Measurements from ENCODE around the gene GLRA2. TPM values are rescaled to one million over a fixed set of nuclear protein-coding genes. Genes with fewer than 3 reads are reported as not detected.

The GLRA2 gene
- total and polyA plus RNA-seq, 10 of the 15 experiments (the other 5 are each of a cell fraction or from before 2014, with no cell fraction given) = 0.01 TPM; not detected in 9

GRCh38 chrX:14581081-14581480, 51.7 kb downstream of the GLRA2 start:
- no TSS peak for BruUV-seq (replicated peaks)
- no peak for TF ChIP-seq ETV6 (conservative IDR thresholded peaks at IDR 0.05 in 1 of 2, IDR thresholded peaks at IDR 0.05 in 1 of 2; ENCODE audit: borderline replicate concordance in 1 of 2, low read depth in 1 of 2)
- no peak for TF ChIP-seq ZNF217 (IDR thresholded peaks at IDR 0.05)
- no peak for TF ChIP-seq TARDBP (IDR thresholded peaks at IDR 0.05; ENCODE audit: borderline replicate concordance)
- TF ChIP-seq SPI1 (IDR thresholded peaks at IDR 0.05; ENCODE audit: borderline replicate concordance, insufficient read depth, low read depth, low read length) = no peak
- TF ChIP-seq BMI1 (IDR thresholded peaks at IDR 0.05; ENCODE audit: borderline replicate concordance) = no peak
- no peak for TF ChIP-seq ZNF24 (IDR thresholded peaks at IDR 0.05)
- no peak for TF ChIP-seq NFYB (IDR thresholded peaks at IDR 0.05; ENCODE audit: insufficient read depth, low read depth, low read length)
- TF ChIP-seq ESRRA (IDR thresholded peaks at IDR 0.05; ENCODE audit: low read length) = no peak
- no peak for TF ChIP-seq ATF2 (IDR thresholded peaks at IDR 0.05; ENCODE audit: low read length)
- TF ChIP-seq JUNB (IDR thresholded peaks at IDR 0.05) = no peak
- TF ChIP-seq SUPT20H (IDR thresholded peaks at IDR 0.05; ENCODE audit: borderline replicate concordance, control insufficient read depth, low read depth, low read length) = no peak
- no peak for TF ChIP-seq NFIC (IDR thresholded peaks at IDR 0.05; ENCODE audit: low read depth, low read length)
- TF ChIP-seq DPF2 (IDR thresholded peaks at IDR 0.05) = no peak
- no peak for TF ChIP-seq SREBF1 (IDR thresholded peaks at IDR 0.05; ENCODE audit: low read length)
- CTCF ChIA-PET = no interaction called here
- no peaks in the 10 kb centered on the region for H3K36me3 ChIP-seq (ENCODE audit: control insufficient read depth in 2 of 2, insufficient read depth in 2 of 2, low read length in 1 of 2)
- H2AFZ ChIP-seq (ENCODE audit: control insufficient read depth, low read depth, low read length) = no peak overlapping the region
- 53% methylated on average over 8 of the region's 8 CpGs for WGBS (ENCODE audit: insufficient coverage, insufficient replicate concordance, low lambda C conversion rate, missing lambda C conversion rate)
- intact Hi-C loops (cut with micrococcal nuclease; ENCODE audit: unreplicated experiment) (no loop called here), in situ Hi-C loops (cut with MboI) (no loop called here)
- H3K4me2 ChIP-seq (ENCODE audit: control insufficient read depth, insufficient read depth) = no peak overlapping the region
- FAIRE-seq = no peak
- no peak overlapping the region for H3K27ac ChIP-seq (ENCODE audit: control insufficient read depth, insufficient read depth)
- no peaks in the 10 kb centered on the region for H3K9me3 ChIP-seq (replicated peaks; ENCODE audit: control insufficient read depth, insufficient read depth, low read length)
- no peak overlapping the region for H3K9ac ChIP-seq (ENCODE audit: control insufficient read depth, insufficient read depth, low read length)
- no peak overlapping the region for H3K4me3 ChIP-seq
- H3K27me3 ChIP-seq (replicated peaks in 1 of 2; ENCODE audit: control insufficient read depth in 2 of 2, insufficient read depth in 2 of 2, low read length in 1 of 2) = no peaks in the 10 kb centered on the region; a peak in 1 of 4 replicates
- POLR2A ChIA-PET = no interaction called here
- H3K79me2 ChIP-seq (ENCODE audit: control insufficient read depth, insufficient read depth, low read length) = no peaks in the 10 kb centered on the region
- no peak for DNase-seq (ENCODE audit: low read depth, low spot score)
- RAD21 ChIA-PET (ENCODE audit: unreplicated experiment) = no interaction called here
- H3K4me1 ChIP-seq (ENCODE audit: control insufficient read depth, insufficient read depth, low read length) = no peaks in the 10 kb centered on the region
- SMC1A ChIA-PET (ENCODE audit: uncharacterized antibody, unreplicated experiment) = no interaction called here
- ATAC-seq = no peak
- no peaks in the 10 kb centered on the region for H4K20me1 ChIP-seq (ENCODE audit: control insufficient read depth, insufficient read depth)
